IMR-90 (cell line): ENCODE results near the gene SPAG16. TPM values are rescaled to one million over a fixed set of nuclear protein-coding genes. Genes with fewer than 3 reads are reported as not detected.

Experiments used
- ATAC-seq: fragments of 200-7000 bp; cut with Tn5 transposase; 2 replicates; pipeline ENCODE4 v1.9.1; 2020; ENCODE audit warnings: low read depth, mild to moderate bottlenecking, moderate library complexity
- BruUV-seq: library from RNA; stranded (reverse); fragments of 400-500 nt; replicated peaks from 2 replicates; lab custom pipeline; 2021; lab: Mats Ljungman, UMichigan
- CTCF ChIA-PET: fragments of 300-600 bp; formaldehyde crosslinking; extraction: SDS; loops from one replicate; lab custom pipeline; 2021; ENCODE audit warnings: antibody characterized with exemption; lab: Yijun Ruan, JAX
- POLR2A ChIA-PET: fragments of 300-600 bp; sonication (Branson Sonifier 250); formaldehyde crosslinking; loops from one replicate; lab custom pipeline; 2022; ENCODE audit warnings: antibody characterized with exemption; ENCODE audit not compliant: unreplicated experiment; lab: Charles Lee
- DNase-seq: peaks from one replicate; pipeline ENCODE4 v3.0.0; 2013
- H2AFZ ChIP-seq: replicated peaks from 2 replicates; pipeline ENCODE3; 2013; ENCODE audit warnings: low read length, mild to moderate bottlenecking; ENCODE audit not compliant: poor library complexity
- H2AK5ac ChIP-seq: 2 replicates; pipeline ENCODE4 v1.6.1; 2013; ENCODE audit warnings: low read depth, low read length, inconsistent platforms
- H2AK9ac ChIP-seq: replicated peaks from 2 replicates; pipeline ENCODE3; 2013; ENCODE audit warnings: mild to moderate bottlenecking, low read depth, low read length, moderate library complexity; ENCODE audit not compliant: poor library complexity
- H2BK120ac ChIP-seq: 2 replicates; pipeline ENCODE4 v1.6.1; 2013; ENCODE audit warnings: low read depth, low read length, inconsistent platforms
- H2BK15ac ChIP-seq: 3 replicates; pipeline ENCODE4 v1.6.1; 2013; ENCODE audit warnings: low read depth, low read length, inconsistent platforms
- H2BK20ac ChIP-seq: 2 replicates; pipeline ENCODE4 v1.6.1; 2013; ENCODE audit warnings: low read depth, mild to moderate bottlenecking, inconsistent platforms, low read length, moderate library complexity
- H2BK5ac ChIP-seq: 2 replicates; pipeline ENCODE4 v1.6.1; 2013; ENCODE audit warnings: mild to moderate bottlenecking, low read depth, low read length, inconsistent platforms; ENCODE audit not compliant: poor library complexity, severe bottlenecking
- H3K14ac ChIP-seq: replicated peaks from 2 replicates; pipeline ENCODE4 v1.6.1; 2013; ENCODE audit warnings: low read depth, low read length, inconsistent platforms
- H3K18ac ChIP-seq: 2 replicates; pipeline ENCODE4 v1.6.1; 2013; ENCODE audit warnings: low read depth, low read length, control low read depth
- H3K23ac ChIP-seq: 2 replicates; pipeline ENCODE4 v1.6.1; 2013; ENCODE audit warnings: low read depth, low read length, inconsistent platforms
- H3K27ac ChIP-seq: 2 replicates; pipeline ENCODE4 v1.5.1; 2013; ENCODE audit warnings: mild to moderate bottlenecking, control low read depth, low read length; ENCODE audit not compliant: insufficient read depth
- H3K27me3 ChIP-seq: 2 replicates; pipeline ENCODE4 v1.6.1; 2013; ENCODE audit warnings: low read length; ENCODE audit not compliant: control insufficient read depth, insufficient read depth
- H3K36me3 ChIP-seq: 2 replicates; pipeline ENCODE4 v1.6.1; 2013; ENCODE audit warnings: low read length, mixed read lengths; ENCODE audit not compliant: control insufficient read depth, insufficient read depth
- H3K4ac ChIP-seq: 2 replicates; pipeline ENCODE4 v1.6.1; 2013; ENCODE audit warnings: low read depth, low read length, inconsistent platforms
- H3K4me1 ChIP-seq: 2 replicates; pipeline ENCODE4 v1.6.1; 2013; ENCODE audit warnings: low read length, mixed read lengths; ENCODE audit not compliant: control insufficient read depth, insufficient read depth
- H3K4me2 ChIP-seq: 2 replicates; pipeline ENCODE4 v1.6.1; 2013; ENCODE audit warnings: low read depth, mild to moderate bottlenecking, control low read depth, low read length, moderate library complexity
- H3K4me3 ChIP-seq: 2 replicates; pipeline ENCODE4 v1.5.1; 2013; ENCODE audit warnings: low read depth, mild to moderate bottlenecking, control low read depth, low read length, moderate library complexity; ENCODE audit not compliant: insufficient read depth
- H3K56ac ChIP-seq: 2 replicates; pipeline ENCODE4 v1.6.1; 2013; ENCODE audit warnings: low read length, inconsistent platforms; ENCODE audit not compliant: insufficient read depth; ENCODE audit errors: extremely low read depth
- H3K79me1 ChIP-seq, 2 experiments: 2 replicates each; pipeline ENCODE4 v1.6.1; 2013; ENCODE audit warnings: low read length in 2 of 2, inconsistent platforms in 1 of 2, low read depth in 1 of 2
- H3K9ac ChIP-seq: 2 replicates; pipeline ENCODE4 v1.6.1; 2013; ENCODE audit warnings: low read depth, low read length, control low read depth
- H3K9me1 ChIP-seq: 2 replicates; pipeline ENCODE4 v1.6.1; 2013; ENCODE audit warnings: low read length, inconsistent platforms; ENCODE audit not compliant: insufficient read depth
- H3K9me3 ChIP-seq: 2 replicates; pipeline ENCODE4 v1.6.1; 2013; ENCODE audit warnings: low read length; ENCODE audit not compliant: control insufficient read depth, insufficient read depth
- H4K20me1 ChIP-seq: 2 replicates; pipeline ENCODE4 v1.6.1; 2013; ENCODE audit warnings: low read length, inconsistent platforms; ENCODE audit not compliant: insufficient read depth
- H4K5ac ChIP-seq: 2 replicates; pipeline ENCODE4 v1.6.1; 2013; ENCODE audit warnings: mild to moderate bottlenecking, low read depth, low read length, control low read depth
- H4K8ac ChIP-seq, 2 experiments: 2 replicates each; pipeline ENCODE4 v1.6.1; 2013; ENCODE audit warnings: low read depth in 2 of 2, low read length in 2 of 2, control low read depth in 1 of 2, inconsistent platforms in 1 of 2
- H4K91ac ChIP-seq: 2 replicates; pipeline ENCODE4 v1.6.1; 2013; ENCODE audit warnings: low read depth, low read length, inconsistent platforms; ENCODE audit not compliant: insufficient read depth
- CEBPB ChIP-seq: IDR thresholded peaks from 2 replicates; pipeline ENCODE4 v1.6.1; 2012; ENCODE audit warnings: low read depth, low read length, improper control_type of control experiment
- CHD1 ChIP-seq: IDR thresholded peaks from 2 replicates; pipeline ENCODE4 v1.6.1; 2012; ENCODE audit warnings: low read depth, low read length, improper control_type of control experiment
- CTCF ChIP-seq: conservative IDR thresholded peaks from 2 replicates; pipeline ENCODE4 v1.5.1; 2012; ENCODE audit warnings: mild to moderate bottlenecking, low read depth, low read length, improper control_type of control experiment
- ELK1 ChIP-seq: fragments of 150-350 bp; IDR thresholded peaks from 2 replicates; pipeline ENCODE4 v1.6.1; 2016; ENCODE audit warnings: low read depth, mild to moderate bottlenecking, low read length, moderate library complexity, borderline replicate concordance
- NFE2L2 ChIP-seq: fragments of 150-350 bp; IDR thresholded peaks from 2 replicates; pipeline ENCODE4 v1.6.1; 2016; ENCODE audit warnings: low read depth, mild to moderate bottlenecking, low read length
- POLR2A ChIP-seq: IDR thresholded peaks from 2 replicates; pipeline ENCODE4 v1.6.1; 2012; ENCODE audit warnings: mild to moderate bottlenecking, low read depth, low read length
- SMC3 ChIP-seq: fragments of 150-350 bp; IDR thresholded peaks from 2 replicates; pipeline ENCODE4 v1.6.1; 2016; ENCODE audit warnings: low read depth, mild to moderate bottlenecking, antibody characterized with exemption, low read length, moderate library complexity
- dilution Hi-C: fragments of 300-500 bp; cut with HindIII; formaldehyde crosslinking; loops from one replicate; pipeline ENCODE4 v1.14.3; 2018; ENCODE audit warnings: low sequenced_read_pairs; ENCODE audit not compliant: unreplicated experiment
- in situ Hi-C: fragments of 300-500 bp; cut with MboI; formaldehyde crosslinking; loops from 3 replicates; pipeline ENCODE4 v1.14.3; 2019; ENCODE audit warnings: low sequenced_read_pairs, inconsistent platforms, mixed read lengths
- intact Hi-C: fragments of 100-400 bp; cut with micrococcal nuclease; formaldehyde crosslinking; loops from 2 replicates; pipeline ENCODE4 v1.10.0; 2022
- polyA plus RNA-seq, 3 experiments: library from polyadenylated mRNA; depleted of rRNA; stranded (reverse); fragments of >200 nt; gene quantifications; 2 replicates each; pipeline ENCODE4 v1.2.3, GENCODE V29; 2012; ENCODE audit warnings: low replicate concordance in 1 of 3
- total RNA-seq: library from RNA; depleted of rRNA; stranded (reverse); fragments of >200 nt; gene quantifications from 2 replicates; pipeline ENCODE4 v1.2.3, GENCODE V29; 2012

The SPAG16 gene
- total and polyA plus RNA-seq, 2 of the 4 experiments (the other 2 are of a cell fraction), result 7.3 to 13.5 TPM

- Histone ChIP-seq H2BK120ac (no peak overlapping the region), H3K9me3 (no peaks in the 10 kb centered on the region), H3K4ac (no peak overlapping the region), H3K4me1 (no peaks in the 10 kb centered on the region), H4K20me1 (no peaks in the 10 kb centered on the region), H3K23ac (no peak overlapping the region), H3K4me2 (no peak overlapping the region), H2AK5ac (no peak overlapping the region), H2AK9ac (no peak overlapping the region), H3K56ac (no peak overlapping the region), H2BK15ac (no peak overlapping the region), H2BK5ac (no peak overlapping the region), H3K9ac (no peak overlapping the region), H3K36me3 (no peaks in the 10 kb centered on the region), H3K27me3 (no peaks in the 10 kb centered on the region), H4K8ac (no peak overlapping the region), H4K91ac (no peak overlapping the region), H3K9me1 (no peaks in the 10 kb centered on the region), H4K5ac (no peak overlapping the region), H3K27ac (no peak overlapping the region), H3K4me3 (no peak overlapping the region), H3K18ac (no peak overlapping the region), H3K79me1 (no peaks in the 10 kb centered on the region), H2BK20ac (no peak overlapping the region), H2AFZ (no peak overlapping the region), H3K14ac (no peak overlapping the region)
- intact Hi-C loops, result no loop called here
- BruUV-seq, result no TSS peak
- DNase-seq (no peak), ATAC-seq (no peak)
- POLR2A ChIA-PET, result no interaction called here
- TF ChIP-seq CEBPB (no peak), NFE2L2 (no peak), ELK1 (no peak), POLR2A (no peak), SMC3 (no peak), CHD1 (no peak), CTCF (no peak)
- in situ Hi-C loops, result no loop called here
- dilution Hi-C loops, result no loop called here
- CTCF ChIA-PET, result no interaction called here
Observed at GRCh38 chr2:213490087-213490486, 205.8 kb downstream of the SPAG16 start.
